Left lobe of liver (tissue), 2 donors: ENCODE measurements around the gene TMBIM1. TPM values are rescaled to one million over a fixed set of nuclear protein-coding genes. Genes with fewer than 3 reads are reported as not detected.

ENCODE experiments used
- ATAC-seq: fragments of 200-7000 bp; cut with Tn5 transposase; one replicate; pipeline ENCODE4 v1.9.1; 2020; ENCODE audit warnings: mild to moderate bottlenecking, moderate library complexity
- DNase-seq: peaks from one replicate; pipeline ENCODE4 v3.0.0-alpha.2; 2020; ENCODE audit warnings: low spot score
- total RNA-seq: library from RNA; stranded (reverse); gene quantifications from one replicate; pipeline ENCODE4 v1.2.1, GENCODE V29; 2021
- donor health status: DM: no; HTN: no; CAD: no; lungs with moderate emphysema.
- donor health status: DM: no; HTN: yes; CAD: no.

TMBIM1 gene
- total RNA-seq, 1 donor from 2014 or later, result 117 TPM

DNA sequence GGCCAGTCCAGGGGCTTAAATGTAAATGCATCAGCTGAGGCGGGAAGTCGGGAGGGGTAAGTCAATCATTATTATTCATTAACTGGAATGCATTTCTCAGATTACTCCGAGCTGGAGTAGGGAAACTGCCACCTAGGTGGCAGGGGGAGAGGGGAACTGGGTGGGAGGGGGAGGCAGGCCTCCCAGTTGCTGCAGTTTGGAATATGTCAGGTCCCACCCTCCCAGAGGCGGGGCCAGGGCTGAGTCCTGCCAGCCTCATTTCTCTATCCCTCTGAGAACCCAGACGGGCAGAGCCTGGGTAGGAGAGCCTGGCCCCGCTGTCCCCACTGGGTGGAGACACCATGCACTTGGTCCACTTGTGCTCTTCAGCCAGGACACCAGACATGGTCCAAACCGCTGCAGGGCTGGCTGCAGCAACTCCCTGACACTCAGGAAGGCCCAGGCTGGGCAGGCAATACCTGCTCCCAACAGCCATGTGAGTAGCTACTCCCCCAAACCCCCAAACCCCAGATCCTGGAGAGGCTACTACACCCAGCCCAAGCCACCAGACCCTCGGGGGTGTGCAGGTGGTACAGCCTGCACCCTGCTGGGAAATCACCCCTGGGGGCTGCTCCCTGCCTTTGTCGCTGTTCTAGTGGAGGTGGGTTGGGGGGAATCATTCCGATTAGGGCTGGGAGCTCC is 31.4 kb downstream of the TMBIM1 start, which contains the start of gene GPBAR1:
GPBAR1 (plus strand) TSS at position 274 of the 681 bp plus-strand sequence. CDS start 1,710 bp downstream, outside the sequence.
- ATAC-seq, result peak; percentile 41
- no peak for DNase-seq

DNA sequence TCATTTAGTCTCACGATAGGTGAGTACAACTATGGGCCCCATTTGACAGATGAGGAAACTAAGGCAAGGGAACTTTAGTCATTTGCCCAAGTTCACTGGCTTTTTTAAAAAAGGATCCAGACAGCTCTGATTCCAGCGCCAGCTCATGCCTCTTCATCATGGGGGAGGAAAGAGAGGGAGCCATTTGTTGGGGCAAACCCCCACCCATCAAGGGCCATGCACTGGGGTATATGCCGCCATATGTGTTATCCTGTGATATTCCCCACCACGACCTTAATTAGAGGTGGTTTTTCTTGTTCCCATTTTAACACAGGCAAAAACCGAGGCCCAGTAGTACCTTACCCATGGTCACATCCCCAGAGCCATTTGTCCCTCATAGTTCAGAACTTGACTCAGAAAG is 32.1 kb downstream of the TMBIM1 start:
- DNase-seq, result no peak
- ATAC-seq, result no peak

DNA sequence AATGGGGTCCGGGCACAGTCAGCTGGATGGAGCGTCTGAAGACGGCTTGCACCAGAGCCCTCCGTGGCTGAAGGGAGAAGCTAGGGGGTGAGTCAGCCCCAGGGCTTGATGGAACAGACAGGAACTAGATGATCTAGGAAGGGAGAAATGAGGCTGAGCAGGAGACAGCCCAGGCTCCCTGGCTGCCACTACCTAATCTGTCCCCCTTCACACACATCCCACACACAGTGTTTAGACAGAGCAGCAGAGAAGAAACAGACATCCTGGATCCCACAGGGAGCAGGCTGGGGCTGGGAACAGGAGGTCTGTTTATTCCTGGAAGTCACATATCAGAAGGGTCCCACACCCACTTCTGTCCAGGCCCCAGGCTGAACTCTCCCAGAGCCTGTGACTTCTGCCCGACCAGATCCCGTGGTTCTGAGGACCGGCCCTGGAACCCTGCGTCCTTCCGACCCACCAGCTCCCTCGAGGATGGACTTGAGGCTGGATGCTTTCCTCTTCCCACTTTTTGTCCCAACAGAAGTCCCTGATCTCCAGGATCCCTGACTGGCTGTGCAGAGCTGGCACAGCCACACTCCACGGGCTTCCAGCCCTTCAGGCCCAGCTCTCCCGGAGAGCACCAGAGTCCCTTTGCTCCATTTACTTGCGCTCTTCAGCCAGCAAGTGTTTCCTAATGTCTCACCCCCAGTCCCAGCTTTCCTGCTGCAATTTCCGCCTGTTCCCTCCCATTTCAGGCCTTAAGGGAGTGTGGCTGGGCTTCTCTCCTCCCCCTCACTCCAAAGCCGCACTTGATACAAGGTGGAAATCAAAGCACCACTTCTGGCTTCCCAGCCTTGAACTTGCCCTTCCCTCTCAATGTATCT is 33.0 kb downstream of the TMBIM1 start:
- no peak for DNase-seq
- ATAC-seq, result peak; percentile 32

DNA sequence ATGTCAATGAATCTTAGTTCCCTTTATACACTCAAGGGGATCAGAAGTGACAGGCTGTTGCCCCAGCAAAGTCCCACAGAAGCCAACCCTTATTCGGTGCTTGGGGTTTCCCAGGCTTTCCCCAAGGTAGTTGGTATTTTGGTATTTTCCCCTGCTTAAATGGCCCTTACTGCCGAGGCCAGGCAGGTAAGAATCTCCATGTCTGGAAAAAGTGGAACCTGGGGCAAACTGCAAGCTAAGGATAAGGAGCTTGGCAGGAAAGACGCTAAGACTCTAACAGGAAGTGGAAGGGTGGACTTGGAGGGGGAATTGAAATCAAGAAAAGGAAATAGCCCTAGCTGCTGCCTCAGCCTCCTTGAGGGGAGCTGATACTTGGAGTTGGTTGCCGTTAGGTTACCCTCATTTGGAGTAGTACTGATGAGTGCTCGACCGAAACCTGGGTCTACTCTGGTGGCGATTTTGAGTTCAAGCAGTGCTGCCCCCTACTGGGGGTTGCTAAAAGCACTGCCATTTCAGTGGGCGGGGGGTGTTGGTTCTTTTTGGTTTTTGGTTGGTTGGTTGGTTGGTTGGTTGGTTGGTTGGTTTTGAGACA is 34.8 kb downstream of the TMBIM1 start:
- ATAC-seq (peak; percentile 27), DNase-seq (no peak)

DNA sequence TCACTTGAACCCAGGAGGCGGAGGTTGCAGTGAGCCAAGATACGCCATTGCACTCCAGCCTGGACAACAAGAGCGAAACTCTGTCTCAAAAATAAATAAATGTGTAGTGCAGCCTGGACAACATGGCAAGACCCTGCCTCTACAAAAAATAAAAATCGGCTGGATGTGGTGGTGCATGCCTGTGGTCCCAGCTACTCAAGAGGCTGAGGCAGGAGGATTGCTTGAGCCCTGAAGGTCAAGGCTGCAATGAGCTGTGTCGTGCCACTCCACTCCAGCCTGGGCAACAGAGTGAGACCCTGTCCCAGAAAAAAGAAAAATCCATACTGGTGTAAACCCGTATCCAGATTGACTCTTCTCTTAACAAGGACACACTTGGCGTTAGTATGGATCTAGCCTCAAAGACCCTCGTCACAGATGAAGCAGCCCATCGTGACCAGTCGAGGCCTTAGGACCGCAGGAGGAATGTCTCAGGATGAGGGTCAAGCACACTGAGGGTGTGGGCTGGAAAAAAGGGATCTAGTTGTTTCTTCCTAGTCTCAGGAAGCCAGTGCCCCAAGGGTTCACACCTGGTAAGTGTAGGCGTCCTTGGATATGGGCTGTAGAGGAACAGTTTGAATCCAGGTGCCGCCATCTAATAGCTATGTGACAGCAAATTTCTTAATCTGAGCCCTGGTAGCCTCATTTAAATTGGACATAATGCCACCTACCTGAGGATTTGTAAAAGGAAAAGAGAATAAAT is 35.5 kb downstream of the TMBIM1 start:
- ATAC-seq (no peak), DNase-seq (no peak)

DNA sequence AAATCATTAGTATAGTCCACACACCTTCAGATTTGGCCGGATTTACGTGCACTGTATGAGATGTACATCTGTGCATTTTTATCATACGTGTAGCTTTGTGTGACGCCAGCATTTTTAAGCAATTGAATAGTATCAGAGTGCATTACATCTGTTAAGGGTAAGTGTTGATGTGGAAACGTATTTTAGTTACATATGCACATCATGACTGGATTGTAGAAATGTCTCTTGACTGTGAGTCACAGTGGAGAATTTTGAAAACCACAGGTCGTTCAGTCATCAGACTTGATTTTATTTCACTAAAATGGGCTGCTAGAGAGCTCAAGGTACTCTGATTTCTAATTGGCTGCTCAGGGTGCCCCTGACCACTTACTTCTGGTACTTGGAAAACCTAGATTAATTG is 36.9 kb downstream of the TMBIM1 start:
- DNase-seq (no peak), ATAC-seq (no peak)

DNA sequence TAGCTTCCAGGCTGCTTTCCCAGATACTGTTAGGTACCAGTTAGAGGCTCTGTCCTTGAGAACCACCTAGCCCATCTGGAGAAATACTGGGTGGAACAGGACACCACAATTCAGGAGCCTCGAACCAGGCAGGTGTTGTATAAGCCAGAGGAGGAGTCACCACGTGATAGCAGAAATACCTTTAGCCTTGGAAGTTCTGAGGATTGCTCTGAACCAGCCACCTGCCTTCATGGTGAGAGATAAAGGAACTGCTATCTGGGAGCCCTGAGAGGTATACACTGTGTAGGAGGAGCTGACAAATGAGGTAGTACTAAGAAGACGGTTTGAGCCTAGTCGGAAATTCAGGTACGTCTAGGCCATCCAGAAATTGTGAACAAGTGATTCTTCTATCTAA is 39.1 kb downstream of the TMBIM1 start:
- DNase-seq (no peak), ATAC-seq (no peak)

DNA sequence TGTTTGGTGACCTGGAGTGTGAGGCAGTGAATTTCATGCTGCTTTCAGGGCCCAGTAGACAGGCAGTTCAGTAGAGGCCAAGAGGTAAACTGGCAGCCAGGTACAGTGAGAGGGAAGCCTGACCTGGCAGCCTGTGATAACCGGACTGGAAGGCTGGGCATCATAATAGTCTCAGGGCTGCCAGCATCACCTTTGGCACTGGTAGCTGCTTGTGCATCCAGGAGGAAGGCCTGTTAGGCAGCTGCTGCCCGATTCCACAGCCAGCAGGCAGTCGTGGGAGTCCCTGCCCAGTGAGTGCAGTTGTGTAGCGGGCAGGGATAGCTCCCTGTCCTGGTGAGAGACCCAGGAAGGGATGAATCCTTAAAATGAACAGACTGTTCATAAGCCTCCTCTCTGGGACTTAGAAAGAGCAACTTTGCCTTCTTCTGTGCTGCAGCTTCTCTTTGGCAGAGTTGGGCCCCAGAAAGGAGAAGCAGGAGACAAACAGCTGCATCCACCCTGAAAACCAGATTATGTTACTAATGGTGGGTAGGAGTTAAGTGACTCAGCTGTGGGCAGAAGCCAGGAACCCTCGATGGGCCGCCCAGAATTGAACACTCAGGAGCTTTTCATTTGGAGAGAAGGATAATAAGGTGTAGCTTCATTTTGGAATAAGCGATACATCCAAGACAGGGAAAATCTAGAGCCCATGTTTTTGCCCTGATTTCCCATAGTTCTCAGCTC is 39.6 kb downstream of the TMBIM1 start:
- ATAC-seq (no peak), DNase-seq (no peak)

DNA sequence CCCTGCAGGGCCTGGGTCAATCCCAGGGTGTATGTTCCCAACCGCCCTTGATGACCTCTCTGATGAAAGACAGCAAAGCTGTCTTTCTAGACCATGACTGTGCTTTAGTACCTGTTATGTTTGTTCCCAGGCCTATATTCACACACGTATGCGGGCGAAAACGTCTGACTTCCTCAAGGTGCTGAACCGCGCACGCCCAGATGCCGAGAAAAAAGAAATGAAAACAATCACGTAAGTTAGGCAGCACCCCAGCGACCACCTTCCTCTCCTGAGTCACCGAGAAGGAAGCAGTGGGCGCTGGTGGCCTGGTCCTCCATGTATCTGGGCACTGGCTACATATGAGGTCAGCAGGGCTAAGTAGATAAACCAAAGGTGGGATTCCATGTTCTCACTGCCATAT is 42.6 kb downstream of the TMBIM1 start:
- no peak for DNase-seq
- ATAC-seq, result no peak

DNA sequence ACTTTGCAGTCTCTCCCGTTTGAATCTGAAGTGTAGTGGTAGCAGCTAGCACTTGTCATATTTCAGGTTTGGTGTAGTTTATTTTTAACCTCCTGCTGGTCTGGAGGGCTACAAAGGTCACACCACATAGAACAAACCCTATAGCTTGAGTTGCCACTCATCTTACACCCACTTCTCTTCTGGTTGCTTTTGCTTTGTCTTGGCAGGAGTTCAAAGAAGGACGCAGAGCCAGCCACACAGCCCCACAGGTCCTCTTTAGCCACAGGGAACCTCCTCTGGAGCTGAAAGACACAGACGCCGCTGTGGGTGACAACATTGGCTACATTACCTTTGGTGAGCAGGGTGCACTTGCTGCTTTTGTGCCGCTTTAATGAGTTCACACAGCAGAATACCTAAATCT is 47.1 kb downstream of the TMBIM1 start:
- no peak for DNase-seq
- no peak for ATAC-seq

DNA sequence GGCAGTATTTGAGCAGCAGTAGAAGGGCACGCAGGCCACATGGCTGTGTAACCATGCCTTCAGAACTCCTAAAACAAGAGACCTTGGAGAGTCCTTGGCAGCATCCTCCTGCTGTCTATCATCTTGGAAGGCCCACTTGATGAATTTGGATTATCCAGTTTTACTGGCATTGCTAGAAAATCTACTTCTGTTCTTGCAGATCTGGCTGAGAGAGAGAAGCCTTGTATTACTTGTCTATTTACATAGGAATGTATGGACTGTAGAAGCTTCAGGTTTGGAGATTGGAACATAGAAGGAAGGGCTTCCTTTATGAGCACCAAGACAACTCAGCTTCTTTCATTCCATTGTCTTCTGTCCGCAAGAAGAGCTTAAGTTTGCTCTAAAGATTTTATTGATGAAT is 47.6 kb downstream of the TMBIM1 start:
- DNase-seq (no peak), ATAC-seq (no peak)

DNA sequence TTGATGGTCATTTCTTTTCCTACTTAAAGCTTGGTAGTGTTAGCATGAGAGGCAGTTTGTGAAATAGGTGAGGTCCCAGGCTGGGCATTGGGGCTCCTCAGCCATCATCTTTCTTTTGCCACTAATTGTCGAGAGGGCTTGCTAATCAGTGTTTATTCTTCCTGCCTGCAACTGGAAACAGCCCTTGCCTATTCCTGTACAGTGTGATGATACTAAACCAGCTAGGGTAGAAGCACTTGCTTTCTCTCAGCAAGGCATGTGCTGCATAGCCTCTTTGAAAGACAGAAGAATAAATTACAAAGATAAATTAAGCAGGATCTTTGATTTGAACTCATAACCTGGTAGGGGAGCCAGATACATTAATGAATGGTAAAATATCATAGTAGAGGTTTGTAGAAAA is 48.1 kb downstream of the TMBIM1 start:
- ATAC-seq (no peak), DNase-seq (no peak)

DNA sequence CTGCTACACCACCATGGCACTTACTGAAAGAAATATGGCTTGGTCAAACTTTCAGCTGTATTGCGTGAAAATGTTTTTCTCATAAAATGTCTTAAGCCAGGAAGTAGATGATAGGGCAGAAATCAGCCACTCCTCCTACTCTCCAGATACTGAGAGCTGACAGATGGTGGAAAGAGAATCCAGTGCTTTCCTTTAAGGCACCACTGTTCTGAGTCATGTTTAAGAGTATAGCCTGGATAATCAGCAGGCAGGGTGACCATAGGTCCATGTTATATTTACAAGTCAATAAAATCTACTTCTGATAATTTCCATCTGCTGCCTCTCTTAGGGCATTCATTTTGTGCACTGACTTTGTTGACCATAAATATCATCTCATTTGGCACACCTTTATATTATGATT is 53.4 kb downstream of the TMBIM1 start:
- DNase-seq (no peak), ATAC-seq (no peak)

DNA sequence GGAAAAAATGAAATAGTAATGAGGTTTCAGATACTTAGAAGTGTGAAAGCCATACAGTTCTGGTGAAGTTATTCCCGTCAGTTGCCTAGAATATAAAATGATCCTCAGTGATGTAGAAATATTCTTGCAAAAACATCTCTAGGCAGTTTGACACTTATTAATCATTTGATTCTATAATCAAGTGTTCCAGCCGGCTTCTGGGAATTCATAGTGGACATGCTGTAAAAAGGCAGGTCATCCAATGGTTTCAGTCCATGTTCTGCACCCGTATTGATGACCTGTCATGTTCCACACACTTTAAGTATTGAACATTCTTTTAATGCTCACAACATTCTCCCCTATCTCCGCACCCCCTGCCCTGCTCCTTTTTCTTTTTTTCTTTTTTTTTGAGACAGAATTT is 55.5 kb downstream of the TMBIM1 start:
- DNase-seq (no peak), ATAC-seq (no peak)

DNA sequence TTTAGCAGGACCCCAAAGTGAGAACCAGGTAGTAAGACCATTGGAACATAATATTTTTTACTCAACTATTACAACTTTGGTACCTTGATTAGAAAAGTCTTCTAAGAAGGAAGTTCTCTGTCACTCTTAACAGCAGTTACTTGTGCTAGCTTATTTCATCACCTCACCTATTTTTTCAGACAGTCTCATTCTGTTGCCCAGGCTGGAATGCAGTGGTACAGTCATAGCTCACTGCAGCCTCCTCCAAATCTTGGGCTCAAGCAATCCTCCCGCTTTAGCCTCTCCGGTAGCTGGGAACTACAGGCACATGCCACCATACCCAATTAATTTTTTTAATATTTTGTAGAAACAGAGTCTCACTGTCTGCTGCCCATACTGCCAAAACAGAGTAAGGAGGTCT is 57.3 kb downstream of the TMBIM1 start:
- no peak for DNase-seq
- no peak for ATAC-seq

DNA sequence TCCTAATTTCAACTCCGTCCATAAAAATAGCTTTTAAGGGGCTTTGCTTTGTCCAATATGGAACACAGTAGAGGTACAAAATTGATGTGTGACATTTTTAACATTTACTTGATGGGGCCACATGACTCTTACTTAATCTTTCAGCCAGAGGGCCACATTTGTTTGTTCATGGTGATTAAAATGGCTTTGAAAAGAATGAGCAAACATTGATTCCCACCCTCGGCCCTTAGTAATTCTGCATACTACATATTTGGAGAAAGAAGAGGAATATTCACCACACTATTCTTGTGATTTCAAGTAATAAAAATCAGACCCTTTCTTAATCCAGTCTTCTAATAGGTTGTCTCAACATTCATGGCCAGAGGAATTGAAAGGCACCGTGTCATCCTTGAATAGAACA is 57.8 kb downstream of the TMBIM1 start:
- no peak for ATAC-seq

DNA sequence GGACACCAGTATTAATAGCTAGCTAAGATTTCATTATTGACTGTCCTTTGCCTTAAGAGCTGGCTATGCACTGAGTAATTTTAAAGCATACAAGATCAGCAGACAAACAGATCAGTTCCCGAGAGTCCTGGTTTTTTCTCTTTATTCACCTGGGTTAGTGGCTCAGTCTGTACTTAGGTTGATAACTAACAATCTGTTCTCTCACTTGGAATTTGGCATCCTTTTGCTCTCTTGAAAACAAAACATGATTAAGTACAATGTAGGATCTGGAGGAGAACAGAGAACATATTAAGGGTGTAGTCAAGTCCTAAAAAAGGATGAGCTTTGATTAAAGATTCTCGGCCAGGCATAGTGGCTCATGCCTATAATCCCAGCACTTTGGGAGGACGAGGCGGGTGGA is 58.8 kb downstream of the TMBIM1 start:
- ATAC-seq, result no peak
- DNase-seq, result no peak

More for the DNA sequence above, 57.8 kb downstream of the TMBIM1 start:
- no peak for DNase-seq

DNA sequence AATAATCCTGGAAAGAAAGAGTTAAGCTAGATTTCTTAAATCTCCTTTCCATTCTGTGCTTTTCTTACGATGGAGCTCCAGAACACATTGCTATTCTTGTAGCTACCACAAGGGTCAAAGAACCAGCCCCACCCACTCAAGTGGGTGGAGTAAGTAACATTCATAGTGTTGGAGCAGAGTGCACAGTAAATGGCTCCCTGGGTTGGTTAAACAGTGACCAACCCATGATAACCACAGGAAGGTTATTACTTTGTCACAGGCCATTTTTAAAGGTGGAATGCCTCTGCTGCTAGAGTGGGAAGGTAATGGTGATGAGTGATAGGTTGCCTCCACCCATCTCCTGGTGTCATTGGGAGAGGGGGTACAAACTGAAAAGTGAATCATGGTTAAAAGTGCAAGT is 61.4 kb downstream of the TMBIM1 start:
- ATAC-seq (peak; percentile 39), DNase-seq (no peak)

DNA sequence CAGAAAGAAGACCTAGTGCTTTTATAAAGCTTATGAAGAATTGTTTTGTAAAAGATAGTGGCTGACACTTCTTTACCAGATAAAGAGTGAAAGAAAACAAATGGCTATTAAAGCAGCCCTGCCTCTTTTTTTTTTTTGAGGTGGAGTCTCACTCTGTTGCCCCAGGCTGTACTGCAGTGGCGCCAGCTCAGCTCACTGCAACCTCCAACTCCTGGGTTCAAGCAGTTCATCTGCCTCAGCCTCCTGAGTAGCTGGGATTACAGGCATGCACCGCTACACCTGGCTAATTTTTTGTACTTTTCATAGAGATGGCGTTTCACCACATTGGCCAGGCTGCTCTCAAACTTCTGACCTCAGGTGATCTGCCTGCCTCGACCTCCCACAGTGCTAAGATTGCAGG is 62.5 kb downstream of the TMBIM1 start:
- DNase-seq, result no peak
- ATAC-seq, result no peak

DNA sequence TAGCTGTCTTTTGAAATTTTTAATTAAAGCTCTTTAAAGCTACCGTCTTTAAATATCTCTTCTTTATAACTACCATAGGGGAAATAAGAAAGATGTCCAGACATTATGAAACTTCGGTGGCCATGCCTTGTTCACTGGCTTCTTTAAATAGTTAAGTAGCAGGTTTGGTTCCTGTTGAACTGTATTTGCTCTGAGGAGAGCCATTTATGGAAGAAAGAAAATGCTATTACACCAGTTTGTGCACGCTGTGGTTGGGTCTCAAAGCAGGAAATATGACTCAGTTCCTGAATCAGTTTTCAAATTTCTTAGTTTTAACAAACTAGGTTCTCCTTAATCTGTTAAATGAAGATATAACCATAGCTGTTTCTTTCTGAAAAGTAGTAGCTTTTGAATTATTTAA is 63.1 kb downstream of the TMBIM1 start:
- ATAC-seq, result peak; percentile 55

More for the DNA sequence above, 63.1 kb downstream of the TMBIM1 start:
- no peak for DNase-seq
